Lower lobe of right lung (tissue), 2 donors: Measurements from ENCODE around the gene SACM1L. TPM values are rescaled to one million over a fixed set of nuclear protein-coding genes. Genes with fewer than 3 reads are reported as not detected.

Experiments
- ATAC-seq, 2 donors: fragments of 200-7000 bp; cut with Tn5 transposase; one replicate each; pipeline ENCODE4 v1.9.1; 2020 to 2022; ENCODE audit warnings: mild to moderate bottlenecking in 2 of 2, moderate library complexity in 2 of 2
- DNase-seq: peaks from one replicate; pipeline ENCODE4 v3.0.0-alpha.2; 2020
- H3K27ac ChIP-seq: fragments of 200-600 bp; one replicate; pipeline ENCODE4 v1.8.0; 2022
- H3K27me3 ChIP-seq: fragments of 200-600 bp; one replicate; pipeline ENCODE4 v1.8.0; 2022; ENCODE audit warnings: low read depth
- H3K36me3 ChIP-seq: fragments of 200-600 bp; one replicate; pipeline ENCODE4 v1.8.0; 2022; ENCODE audit warnings: mild to moderate bottlenecking
- H3K4me1 ChIP-seq: fragments of 200-600 bp; one replicate; pipeline ENCODE4 v1.8.0; 2022
- H3K4me3 ChIP-seq: fragments of 200-600 bp; one replicate; pipeline ENCODE4 v1.8.0; 2022; ENCODE audit warnings: mild to moderate bottlenecking
- H3K9me3 ChIP-seq: fragments of 200-600 bp; one replicate; pipeline ENCODE4 v1.8.0; 2022
- intact Hi-C: fragments of 100-400 bp; cut with DNase I; formaldehyde crosslinking; loops from one replicate; pipeline ENCODE4 v1.11.0; 2022
- total RNA-seq: library from RNA; stranded (reverse); fragmentation: NEBNext Ultra II Directional; extraction: Animal tissue kit (Norgen Biotek cat#: 25700); gene quantifications from one replicate; pipeline ENCODE4 v1.2.1, GENCODE V29; 2021
- TF ChIP-seq, protein P1 (sequence below): fragments of 200-600 bp; IDR thresholded peaks from one replicate; pipeline ENCODE4 v1.8.0; 2022; ENCODE audit warnings: antibody characterized with exemption, mild to moderate bottlenecking
- donor health status: DM: no; HTN: yes; CAD: no; lungs with severe emphysema.

Gene SACM1L
- total RNA-seq, 1 donor from 2014 or later, result 80.5 TPM

DNA sequence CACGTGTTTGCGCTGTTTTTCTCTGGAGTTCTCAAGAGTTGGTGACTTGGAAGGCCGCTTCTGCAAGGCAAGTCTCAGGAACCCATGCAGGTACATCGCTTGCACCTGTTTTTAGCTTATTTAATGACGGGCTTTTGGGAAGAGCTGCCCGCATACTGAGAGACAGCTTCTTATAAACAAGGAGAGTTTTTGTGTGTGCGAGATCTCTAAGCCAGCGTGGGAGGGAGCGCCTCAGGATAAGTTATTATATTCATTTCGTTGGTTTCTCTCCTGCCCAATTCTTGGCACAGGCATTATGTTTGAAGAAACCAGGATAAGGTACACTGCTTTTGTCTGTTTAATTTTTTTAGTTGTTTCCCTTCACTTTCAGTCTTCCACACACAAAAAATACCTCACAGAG is 11.4 kb upstream of the SACM1L start:
- Histone ChIP-seq H3K9me3 (no peaks in the 10 kb centered on the region), H3K4me3 (no peak overlapping the region), H3K27me3 (no peaks in the 10 kb centered on the region), H3K4me1 (peaks cover 25% of the 10 kb centered on the region), H3K36me3 (peaks cover 66% of the 10 kb centered on the region), H3K27ac (peak overlapping the region; percentile 69)
- DNase-seq (no peak), ATAC-seq (no peak)
- intact Hi-C loops, result no loop called here
- TF ChIP-seq, protein P1, sequence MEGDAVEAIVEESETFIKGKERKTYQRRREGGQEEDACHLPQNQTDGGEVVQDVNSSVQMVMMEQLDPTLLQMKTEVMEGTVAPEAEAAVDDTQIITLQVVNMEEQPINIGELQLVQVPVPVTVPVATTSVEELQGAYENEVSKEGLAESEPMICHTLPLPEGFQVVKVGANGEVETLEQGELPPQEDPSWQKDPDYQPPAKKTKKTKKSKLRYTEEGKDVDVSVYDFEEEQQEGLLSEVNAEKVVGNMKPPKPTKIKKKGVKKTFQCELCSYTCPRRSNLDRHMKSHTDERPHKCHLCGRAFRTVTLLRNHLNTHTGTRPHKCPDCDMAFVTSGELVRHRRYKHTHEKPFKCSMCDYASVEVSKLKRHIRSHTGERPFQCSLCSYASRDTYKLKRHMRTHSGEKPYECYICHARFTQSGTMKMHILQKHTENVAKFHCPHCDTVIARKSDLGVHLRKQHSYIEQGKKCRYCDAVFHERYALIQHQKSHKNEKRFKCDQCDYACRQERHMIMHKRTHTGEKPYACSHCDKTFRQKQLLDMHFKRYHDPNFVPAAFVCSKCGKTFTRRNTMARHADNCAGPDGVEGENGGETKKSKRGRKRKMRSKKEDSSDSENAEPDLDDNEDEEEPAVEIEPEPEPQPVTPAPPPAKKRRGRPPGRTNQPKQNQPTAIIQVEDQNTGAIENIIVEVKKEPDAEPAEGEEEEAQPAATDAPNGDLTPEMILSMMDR, result no peak

DNA sequence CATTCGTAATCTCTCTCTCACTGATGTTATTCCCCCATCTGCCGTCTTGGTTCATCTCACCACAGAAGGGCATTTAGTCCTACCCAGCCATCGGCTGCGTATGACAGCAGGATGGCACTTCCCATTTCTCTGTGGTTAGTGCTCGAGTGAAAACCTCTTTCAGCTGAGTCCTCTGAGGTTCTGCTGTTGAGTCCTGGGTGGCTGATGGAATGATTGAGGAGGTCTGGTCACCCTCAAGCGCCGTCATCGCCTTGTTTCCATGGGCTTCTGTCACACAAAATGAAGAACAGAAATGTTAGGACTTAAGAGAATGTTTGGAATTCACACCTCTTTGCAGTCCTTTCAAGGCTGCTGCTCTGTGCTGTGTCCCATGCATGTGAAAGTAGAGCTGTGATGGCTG is 9.4 kb upstream of the SACM1L start:
- DNase-seq, result no peak
- Histone ChIP-seq H3K4me3 (no peak overlapping the region), H3K36me3 (peaks cover 47% of the 10 kb centered on the region), H3K4me1 (peaks cover 25% of the 10 kb centered on the region), H3K27me3 (no peaks in the 10 kb centered on the region), H3K9me3 (no peaks in the 10 kb centered on the region), H3K27ac (no peak overlapping the region)
- intact Hi-C loops, result no loop called here
- peak in 1 of 2 donors; percentile 10 for ATAC-seq
- TF ChIP-seq, protein P1, result no peak

DNA sequence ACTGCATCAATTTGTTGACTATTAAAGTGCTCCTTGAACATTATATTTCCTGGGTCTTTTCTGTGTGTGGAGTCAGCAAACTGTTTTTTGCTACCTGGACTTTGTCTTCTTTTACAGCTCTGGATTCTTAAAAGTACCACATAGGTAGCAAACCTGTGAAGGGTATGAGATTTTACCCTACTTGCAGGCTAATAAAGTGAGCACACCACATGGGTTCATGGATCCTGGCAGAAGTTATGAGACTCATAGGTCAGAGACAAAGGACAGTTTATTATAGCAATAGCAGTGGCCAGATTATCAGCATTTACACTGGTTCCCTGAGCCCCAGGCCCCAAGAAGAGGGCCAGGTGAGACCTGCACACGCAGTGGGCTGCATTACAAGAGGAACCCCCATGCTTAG is 8.0 kb upstream of the SACM1L start:
- intact Hi-C loops, result no loop called here
- H3K27me3 ChIP-seq, result no peaks in the 10 kb centered on the region

DNA sequence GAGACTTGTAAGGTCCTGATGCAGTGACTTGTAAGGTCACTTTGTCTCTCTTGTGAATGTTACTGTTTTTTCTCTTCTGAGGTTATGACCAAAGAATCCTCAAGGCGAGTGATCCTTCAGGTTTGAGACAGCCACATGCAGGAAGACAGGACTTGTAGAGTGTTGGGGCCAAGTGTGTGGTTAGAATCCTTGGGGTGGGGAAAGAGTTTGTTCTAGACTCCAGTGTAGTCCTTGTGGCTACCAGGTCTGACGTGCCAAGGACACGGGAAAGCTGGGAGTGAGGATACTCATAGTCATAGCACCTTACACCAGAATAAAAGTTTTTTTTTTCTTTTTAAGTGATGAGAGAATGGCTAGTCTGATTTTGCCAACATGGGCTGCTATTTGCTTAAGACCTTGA is 7.3 kb upstream of the SACM1L start:
- ATAC-seq, result peak in 1 of 2 donors; percentile 29

More for the DNA sequence above, 8.0 kb upstream of the SACM1L start:
- H3K36me3 ChIP-seq, result peaks cover 34% of the 10 kb centered on the region
- no peak for ATAC-seq
- no peak overlapping the region for H3K4me3 ChIP-seq
- H3K9me3 ChIP-seq, result no peaks in the 10 kb centered on the region
- TF ChIP-seq, protein P1, result no peak
- peaks cover 19% of the 10 kb centered on the region for H3K4me1 ChIP-seq
- H3K27ac ChIP-seq, result no peak overlapping the region
- DNase-seq, result no peak

DNA sequence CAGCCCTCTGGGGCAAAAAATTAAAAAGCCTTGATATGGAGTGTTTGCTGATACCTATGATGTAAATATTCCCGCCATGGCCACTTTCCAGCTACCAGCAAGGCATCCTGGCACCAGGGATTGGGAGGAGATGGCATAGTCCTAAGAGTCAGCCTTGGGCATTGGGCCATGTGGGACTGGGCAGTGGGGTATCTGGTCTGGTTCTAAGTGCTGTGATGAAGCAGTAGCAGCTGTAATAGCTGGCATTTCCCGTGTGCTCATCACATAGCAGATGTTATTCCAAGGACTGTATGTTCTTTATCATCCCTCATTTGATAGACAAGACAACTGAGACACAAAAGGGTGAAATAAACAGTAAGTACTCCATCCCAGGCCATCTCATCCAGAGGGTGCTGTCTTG is 6.9 kb upstream of the SACM1L start:
- intact Hi-C loops, result no loop called here
- Histone ChIP-seq H3K4me1 (peaks cover 8% of the 10 kb centered on the region), H3K9me3 (no peaks in the 10 kb centered on the region), H3K36me3 (peaks cover 32% of the 10 kb centered on the region), H3K4me3 (no peak overlapping the region), H3K27ac (no peak overlapping the region), H3K27me3 (no peaks in the 10 kb centered on the region)
- ATAC-seq (no peak), DNase-seq (no peak)
- TF ChIP-seq, protein P1, result no peak

More for the DNA sequence above, 7.3 kb upstream of the SACM1L start:
- Histone ChIP-seq H3K4me1 (peaks cover 13% of the 10 kb centered on the region), H3K9me3 (no peaks in the 10 kb centered on the region), H3K4me3 (no peak overlapping the region), H3K27me3 (no peaks in the 10 kb centered on the region), H3K36me3 (peaks cover 34% of the 10 kb centered on the region), H3K27ac (no peak overlapping the region)
- TF ChIP-seq, protein P1, result no peak
- intact Hi-C loops, result no loop called here
- no peak for DNase-seq

DNA sequence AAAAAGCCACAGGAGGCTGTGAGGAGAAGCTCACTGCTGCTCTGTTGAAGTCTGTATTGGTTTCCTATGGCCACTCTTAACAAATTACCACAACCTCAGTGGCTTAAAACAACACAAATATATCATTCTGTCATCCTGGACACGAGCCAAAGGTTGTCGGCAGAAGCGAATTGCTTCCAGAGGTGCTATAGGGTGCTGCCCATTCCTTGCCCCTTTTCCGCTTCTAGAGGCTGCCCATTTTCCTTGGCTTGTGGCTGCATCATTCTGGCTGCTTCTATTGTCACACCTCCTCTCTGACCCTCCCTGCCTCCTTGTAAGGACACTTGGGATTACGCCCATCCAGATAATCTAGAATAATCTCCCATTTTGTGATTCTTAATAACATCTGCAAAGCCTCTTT is 6.4 kb upstream of the SACM1L start:
- TF ChIP-seq, protein P1, result no peak
- intact Hi-C loops, result no loop called here
- Histone ChIP-seq H3K4me3 (no peak overlapping the region), H3K27ac (no peak overlapping the region), H3K9me3 (no peaks in the 10 kb centered on the region), H3K27me3 (no peaks in the 10 kb centered on the region), H3K4me1 (peaks cover 3% of the 10 kb centered on the region), H3K36me3 (peaks cover 27% of the 10 kb centered on the region)
- no peak for ATAC-seq
- DNase-seq, result no peak
